Endothelial cell of umbilical vein (primary cell): Measurements from ENCODE around the gene MAML1. TPM values are rescaled to one million over a fixed set of nuclear protein-coding genes. Genes with fewer than 3 reads are reported as not detected.
A peak's percentile ranks its signal among the peaks of the same experiment; 100 is the strongest.

Experiments
- BruUV-seq: library from RNA; stranded (reverse); fragments of 400-500 nt; replicated peaks from 2 replicates; lab custom pipeline; 2021; lab: Mats Ljungman, UMichigan
- CTCF ChIA-PET: fragments of 300-600, 350-600 bp; sonication (Branson Sonifier 250); formaldehyde crosslinking; loops from one replicate; lab custom pipeline; 2021; ENCODE audit warnings: antibody characterized with exemption, inconsistent platforms; lab: Charles Lee
- POLR2A ChIA-PET: fragments of 300-600, 350-600 bp; sonication (Branson Sonifier 250); formaldehyde crosslinking; loops from one replicate; lab custom pipeline; 2021; ENCODE audit warnings: antibody characterized with exemption, inconsistent platforms; lab: Charles Lee
- DNase-seq: peaks from one replicate; pipeline ENCODE4 v3.0.0-alpha.2; 2011; ENCODE audit warnings: low read depth, low spot score
- FAIRE-seq: peaks from 2 replicates; lab custom pipeline; 2011; peaks lifted over from hg19 to GRCh38; lab: Jason Lieb, UNC
- H2AFZ ChIP-seq: 2 replicates; pipeline ENCODE4 v1.6.0; 2012; ENCODE audit warnings: low read depth, low read length, control low read depth, inconsistent platforms
- H3K27ac ChIP-seq: 2 replicates; pipeline ENCODE4 v1.5.1; 2011; ENCODE audit warnings: low read depth, mild to moderate bottlenecking, control low read depth, low read length, moderate library complexity; ENCODE audit not compliant: insufficient read depth
- H3K27me3 ChIP-seq, 2 experiments: 2 replicates each; pipeline versions ENCODE4 v1.6.0 to v1.6.1; 2011; ENCODE audit warnings: low read length in 2 of 2, mixed read lengths in 1 of 2; ENCODE audit not compliant: control insufficient read depth in 2 of 2, insufficient read depth in 2 of 2
- H3K36me3 ChIP-seq, 2 experiments: 2 replicates in 1 of 2; 3 replicates in 1 of 2; pipeline ENCODE4 v1.5.1; 2011; ENCODE audit warnings: low read length in 2 of 2, mild to moderate bottlenecking in 1 of 2, moderate library complexity in 1 of 2; ENCODE audit not compliant: control insufficient read depth in 2 of 2, insufficient read depth in 2 of 2; ENCODE audit errors: extremely low read depth in 1 of 2
- H3K4me1 ChIP-seq: 3 replicates; pipeline ENCODE4 v1.5.1; 2011; ENCODE audit warnings: mild to moderate bottlenecking, low read length; ENCODE audit not compliant: control insufficient read depth, insufficient read depth; ENCODE audit errors: extremely low read depth
- H3K4me2 ChIP-seq: 2 replicates; pipeline ENCODE4 v1.6.1; 2011; ENCODE audit warnings: low read length, control low read depth, mixed read lengths; ENCODE audit not compliant: insufficient read depth
- H3K4me3 ChIP-seq, 3 experiments: fragments of 200-600 bp in 1 of 3; sonication (generic), shearing (Covaris generic) in 1 of 3; replicated peaks in 1 of 3; 2 replicates each; pipeline ENCODE4 v1.5.1; 2011 to 2016; ENCODE audit warnings: control low read depth in 3 of 3, low read length in 3 of 3, mild to moderate bottlenecking in 2 of 3, inconsistent platforms in 1 of 3, low read depth in 1 of 3, moderate library complexity in 1 of 3; ENCODE audit not compliant: insufficient read depth in 1 of 3
- H3K79me2 ChIP-seq: 2 replicates; pipeline ENCODE4 v1.6.0; 2012; ENCODE audit warnings: low read length, inconsistent platforms; ENCODE audit not compliant: control insufficient read depth, insufficient read depth
- H3K9ac ChIP-seq: replicated peaks from 2 replicates; pipeline ENCODE3; 2011; ENCODE audit warnings: low read length, control low read depth; ENCODE audit not compliant: insufficient read depth; ENCODE audit errors: extremely low read depth
- H3K9me1 ChIP-seq: replicated peaks from 3 replicates; pipeline ENCODE4 v1.6.0; 2011; ENCODE audit warnings: mild to moderate bottlenecking, low read length; ENCODE audit not compliant: control insufficient read depth, insufficient read depth; ENCODE audit errors: extremely low read depth
- H3K9me3 ChIP-seq: replicated peaks from 2 replicates; pipeline ENCODE4 v1.5.1; 2012; ENCODE audit warnings: low read length, inconsistent platforms; ENCODE audit not compliant: control insufficient read depth, insufficient read depth
- H4K20me1 ChIP-seq: replicated peaks from 2 replicates; pipeline ENCODE3; 2011; ENCODE audit warnings: mild to moderate bottlenecking, low read length; ENCODE audit not compliant: control insufficient read depth, insufficient read depth; ENCODE audit errors: extremely low read depth
- CTCF ChIP-seq, 2 donors: IDR thresholded peaks; 1 replicate in 1 of 2; 2 replicates in 1 of 2; pipeline ENCODE4 v1.5.1; 2011; ENCODE audit warnings: low read length in 2 of 2, mild to moderate bottlenecking in 2 of 2, moderate library complexity in 2 of 2, control low read depth in 1 of 2, inconsistent platforms in 1 of 2, low read depth in 1 of 2; ENCODE audit not compliant: insufficient read depth in 1 of 2; ENCODE audit errors: extremely low read depth in 1 of 2
- EZH2 ChIP-seq: IDR thresholded peaks from 2 replicates; pipeline ENCODE4 v1.6.1; 2012; ENCODE audit warnings: borderline replicate concordance, low read depth, mild to moderate bottlenecking, moderate library complexity, low read length, inconsistent platforms; ENCODE audit not compliant: severe bottlenecking
- GATA2 ChIP-seq: IDR thresholded peaks from 2 replicates; pipeline ENCODE4 v1.7.0; 2011; ENCODE audit warnings: low read depth, mild to moderate bottlenecking, moderate library complexity, mixed read lengths, low read length; ENCODE audit not compliant: insufficient read length, insufficient read depth
- MAX ChIP-seq: IDR thresholded peaks from 2 replicates; pipeline ENCODE4 v1.6.1; 2011; ENCODE audit not compliant: insufficient read depth, insufficient read length
- MYC ChIP-seq: IDR thresholded peaks from one replicate; pipeline ENCODE4 v1.6.1; 2011; ENCODE audit warnings: mild to moderate bottlenecking, low read depth, low read length
- POLR2A ChIP-seq: IDR thresholded peaks from 2 replicates; pipeline ENCODE4 v1.6.1; 2012; ENCODE audit warnings: low read depth, mild to moderate bottlenecking, control low read depth, low read length
- POLR2AphosphoS5 ChIP-seq: IDR thresholded peaks from 2 replicates; pipeline ENCODE4 v1.6.1; 2012; ENCODE audit warnings: low read depth, mild to moderate bottlenecking, control low read depth, low read length, moderate library complexity; ENCODE audit not compliant: insufficient read depth
- dilution Hi-C: fragments of 300-500 bp; cut with MboI; formaldehyde crosslinking; loops from one replicate; pipeline ENCODE4 v1.15.0; 2019; ENCODE audit warnings: low sequenced_read_pairs; ENCODE audit not compliant: extremely low pct_ligation_motif_present
- intact Hi-C: fragments of 100-400 bp; cut with micrococcal nuclease; formaldehyde crosslinking; loops from one replicate; pipeline ENCODE4 v1.10.0; 2022
- polyA plus RNA-seq, 4 experiments: library from polyadenylated mRNA; depleted of rRNA in 3 of 4; stranded (reverse) in 3 of 4; unstranded in 1 of 4; fragments of >200 nt; gene quantifications; 2 replicates each; pipeline versions ENCODE4 v1.2.1 to v1.2.3, GENCODE V29; 2011 to 2012; ENCODE audit warnings: missing spikeins in 1 of 4
- total RNA-seq: library from RNA; stranded (reverse); gene quantifications from 2 replicates; pipeline ENCODE4 v1.2.3, GENCODE V29; 2021

Gene MAML1
- total and polyA plus RNA-seq, 2 donors (not counting 3 experiments of a cell fraction or from before 2014, with no cell fraction given), result 12.4 to 29.0 TPM

- intact Hi-C loops, result loop anchor here (1.0 to 10.0 kb wide), 4 partner anchors 9 to 131 kb away; partner anchors contain the start of gene MAML1
These were observed 63.5 kb downstream of the MAML1 start for GRCh38 chr5:179795863-179796833.

More at GRCh38 chr5:179795863-179796833, 63.5 kb downstream of the MAML1 start:
- H3K4me2 ChIP-seq, result peak overlapping the region; percentile 50
- DNase-seq (peak; percentile 78), FAIRE-seq (peak; percentile 92)
- no peaks in the 10 kb centered on the region for H3K9me1 ChIP-seq
- no TSS peak for BruUV-seq
- TF ChIP-seq MYC (peak; percentile 26), GATA2 (no peak), POLR2AphosphoS5 (peak; percentile 85), CTCF (IDR thresholded peaks at IDR 0.05; ENCODE audit: extremely low read depth in 1 of 2, insufficient read depth in 1 of 2, low read depth in 1 of 2, low read length in 2 of 2) (peak; percentile 70 to 83), EZH2 (no peak), MAX (no peak), POLR2A (peak; percentile 61)
- no peaks in the 10 kb centered on the region for H3K9me3 ChIP-seq
- POLR2A ChIA-PET, result interaction anchor here (0.7 kb wide), 1 partner anchor 10 kb away, joined by 6 read pairs; no protein-coding TSS in a partner anchor
- peaks cover 10% of the 10 kb centered on the region for H3K4me1 ChIP-seq
- peak overlapping the region; percentile 49 for H3K9ac ChIP-seq
- dilution Hi-C loops, result no loop called here
- H2AFZ ChIP-seq, result peak overlapping the region; percentile 23
- no peaks in the 10 kb centered on the region for H3K27me3 ChIP-seq
- H4K20me1 ChIP-seq, result no peaks in the 10 kb centered on the region
- CTCF ChIA-PET, result interaction anchor here (0.6 to 8.8 kb wide), 7 partner anchors 9 to 63 kb away, joined by 3 to 103 read pairs (median 3); partner anchors contain the start of gene MAML1
- H3K4me3 ChIP-seq, result peak overlapping the region; percentile 14 to 57 (median 38)
- no peak overlapping the region for H3K27ac ChIP-seq
- peaks cover 10 to 34% of the 10 kb centered on the region in 2 experiments for H3K36me3 ChIP-seq
- no peaks in the 10 kb centered on the region for H3K79me2 ChIP-seq
